GM21381 (cell line): ENCODE data around the gene UBE3C.
"Not testable (repeated sequence)": the region's sequence is repeated elsewhere in the genome, so short reads cannot be mapped to it uniquely, and the experiment has no call there.

Source experiments
- ATAC-seq: cut with Tn5 transposase; IDR thresholded peaks from one replicate; pipeline ENCODE4 v1.9.1; 2021; ENCODE audit warnings: mild to moderate bottlenecking, moderate library complexity; ENCODE audit not compliant: unreplicated experiment

The UBE3C gene

GRCh38 chr7:157138424-157139110 lies at the start of gene UBE3C:
Gene UBE3C (plus strand): TSS chr7:157138926. CDS start chr7:157139273, 347 bp downstream.
- ATAC-seq, result peak; percentile 83

GRCh38 chr7:157089100-157089610 lies 49.6 kb upstream of the UBE3C start:
- ATAC-seq, result no peak

- no peak for ATAC-seq
Measured at GRCh38 chr7:157090485-157091165, 48.1 kb upstream of the UBE3C start.

GRCh38 chr7:157096286-157097055 lies 42.3 kb upstream of the UBE3C start:
- ATAC-seq, result no peak

GRCh38 chr7:157097056-157097329 lies 41.7 kb upstream of the UBE3C start:
- no peak for ATAC-seq

- ATAC-seq, result no peak
Measured at GRCh38 chr7:157097569-157097968, 41.2 kb upstream of the UBE3C start.

- not testable (repeated sequence) for ATAC-seq
Measured at GRCh38 chr7:157100005-157100404, 38.7 kb upstream of the UBE3C start.

- ATAC-seq, result not testable (repeated sequence)
Measured at GRCh38 chr7:157103641-157104040, 35.1 kb upstream of the UBE3C start.

- no peak for ATAC-seq
Measured at GRCh38 chr7:157111311-157111710, 27.4 kb upstream of the UBE3C start.

- ATAC-seq, result no peak
Measured at GRCh38 chr7:157112706-157113105, 26.0 kb upstream of the UBE3C start.

GRCh38 chr7:157113607-157114006 lies 25.1 kb upstream of the UBE3C start:
- no peak for ATAC-seq

GRCh38 chr7:157116762-157117161 lies 22.0 kb upstream of the UBE3C start:
- ATAC-seq, result no peak

- no peak for ATAC-seq
Measured at GRCh38 chr7:157117796-157118195, 20.9 kb upstream of the UBE3C start.

GRCh38 chr7:157120181-157120580 lies 18.5 kb upstream of the UBE3C start:
- no peak for ATAC-seq

GRCh38 chr7:157121184-157121715 lies 17.5 kb upstream of the UBE3C start:
- ATAC-seq, result no peak

GRCh38 chr7:157122800-157123495 lies 15.8 kb upstream of the UBE3C start:
- no peak for ATAC-seq

GRCh38 chr7:157124690-157125089 lies 14.0 kb upstream of the UBE3C start:
- ATAC-seq, result no peak

GRCh38 chr7:157125376-157126223 lies 13.1 kb upstream of the UBE3C start:
- ATAC-seq, result no peak

GRCh38 chr7:157126921-157127320 lies 11.8 kb upstream of the UBE3C start:
- no peak for ATAC-seq

GRCh38 chr7:157129200-157129599 lies 9.5 kb upstream of the UBE3C start:
- no peak for ATAC-seq
